GM04503 (cell line): ENCODE results near the gene GOLGA7B.

ENCODE experiments used
- DNase-seq: peaks from one replicate; pipeline ENCODE4 v3.0.0-alpha.2; 2012; ENCODE audit warnings: low read depth

Gene GOLGA7B

GRCh38 chr10:97868134-97868685 lies 18.6 kb downstream of the GOLGA7B start:
- DNase-seq, result no peak

GRCh38 chr10:97869091-97870042 lies 19.7 kb downstream of the GOLGA7B start:
- peak; percentile 51 for DNase-seq

- no peak for DNase-seq
Measured at GRCh38 chr10:97870990-97871389, 21.3 kb downstream of the GOLGA7B start.

GRCh38 chr10:97873569-97873968 lies 23.9 kb downstream of the GOLGA7B start:
- no peak for DNase-seq

DNA sequence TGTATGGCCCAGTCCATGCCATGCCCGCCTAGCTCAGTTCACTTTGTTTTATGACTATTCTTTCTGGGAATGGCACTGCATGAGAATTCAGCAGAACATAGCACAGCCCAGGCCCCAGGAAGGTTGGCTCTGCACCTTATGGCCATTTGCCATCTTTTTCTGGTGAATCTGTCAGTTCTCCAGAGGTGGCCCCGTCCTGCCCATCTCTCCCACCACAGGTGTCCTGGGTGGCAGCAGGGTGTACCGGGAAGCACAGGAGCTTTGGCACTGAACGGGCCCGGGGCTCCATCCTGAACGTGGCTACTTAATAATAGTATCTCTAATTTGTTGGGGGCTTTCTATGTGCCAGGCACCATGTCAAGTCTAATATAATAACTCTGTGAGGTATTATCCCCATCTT lies 24.7 kb downstream of the GOLGA7B start:
- DNase-seq, result no peak

DNA sequence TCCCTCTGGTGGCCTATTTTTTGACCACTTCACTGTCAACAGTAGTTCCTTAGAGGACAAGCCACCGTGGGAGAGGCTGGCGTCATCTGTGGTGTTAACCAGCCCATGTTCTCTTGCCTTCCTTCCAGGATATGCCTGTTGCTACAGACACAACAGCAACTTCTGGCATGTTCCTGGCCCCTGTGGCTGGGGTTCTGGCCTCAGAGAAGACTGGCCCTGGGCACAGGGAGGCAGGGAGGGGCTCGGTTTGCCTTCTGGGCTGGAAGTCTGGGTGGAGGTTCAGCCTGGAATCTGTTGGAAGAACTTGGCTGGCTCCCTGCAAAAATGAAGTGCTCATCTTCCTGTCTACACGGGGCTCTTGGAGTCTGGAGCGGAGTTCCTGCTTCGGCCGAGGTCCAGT lies 25.7 kb downstream of the GOLGA7B start:
- no peak for DNase-seq

GRCh38 chr10:97876402-97876801 lies 26.8 kb downstream of the GOLGA7B start:
- DNase-seq, result no peak

GRCh38 chr10:97879241-97879640 lies 29.6 kb downstream of the GOLGA7B start:
- no peak for DNase-seq

DNA sequence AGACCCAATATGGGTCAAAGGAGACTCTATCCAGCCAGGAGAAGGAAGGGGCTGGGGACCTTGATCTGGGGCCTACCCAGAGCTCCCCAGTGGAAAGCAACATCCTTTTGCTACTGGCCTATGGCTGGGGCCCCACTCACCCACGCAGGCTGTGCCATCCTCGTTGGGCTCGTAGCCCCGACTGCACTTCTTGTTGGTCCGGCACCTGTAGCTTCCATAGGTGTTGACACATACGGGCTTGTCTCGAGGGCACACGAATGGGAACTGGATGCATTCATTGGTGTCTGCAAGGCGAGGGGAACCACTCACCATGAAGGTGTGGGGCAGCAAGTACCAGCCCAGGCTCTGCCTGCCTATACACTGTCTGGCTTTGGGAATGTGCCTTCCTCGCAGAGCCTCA lies 30.5 kb downstream of the GOLGA7B start:
- no peak for DNase-seq

GRCh38 chr10:97882142-97883091 lies 32.8 kb downstream of the GOLGA7B start:
- DNase-seq, result peak; percentile 45

- no peak for DNase-seq
Measured at GRCh38 chr10:97883092-97883485, 33.4 kb downstream of the GOLGA7B start.

GRCh38 chr10:97886286-97886685 lies 36.6 kb downstream of the GOLGA7B start:
- no peak for DNase-seq

GRCh38 chr10:97887399-97887798 lies 37.8 kb downstream of the GOLGA7B start:
- no peak for DNase-seq

DNA sequence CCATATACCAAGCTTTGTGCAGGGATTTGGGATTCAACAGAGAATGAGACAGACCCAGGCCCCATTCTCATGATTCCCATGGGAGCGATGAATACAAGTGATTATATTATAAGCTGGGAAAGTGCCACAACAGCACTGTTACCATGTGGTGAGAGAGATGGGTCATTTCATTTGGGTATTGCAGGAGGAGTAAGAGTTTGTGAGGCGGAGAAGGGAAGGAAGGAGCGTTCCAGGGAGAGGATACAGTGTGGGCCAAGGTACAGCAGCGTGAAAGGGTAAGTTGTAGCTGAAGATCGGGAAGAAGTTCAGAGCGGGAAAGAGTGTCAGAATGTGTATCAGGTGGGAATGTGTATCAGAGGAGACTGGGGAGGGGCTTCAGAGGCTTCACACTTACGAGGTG lies 38.5 kb downstream of the GOLGA7B start:
- DNase-seq, result no peak

DNA sequence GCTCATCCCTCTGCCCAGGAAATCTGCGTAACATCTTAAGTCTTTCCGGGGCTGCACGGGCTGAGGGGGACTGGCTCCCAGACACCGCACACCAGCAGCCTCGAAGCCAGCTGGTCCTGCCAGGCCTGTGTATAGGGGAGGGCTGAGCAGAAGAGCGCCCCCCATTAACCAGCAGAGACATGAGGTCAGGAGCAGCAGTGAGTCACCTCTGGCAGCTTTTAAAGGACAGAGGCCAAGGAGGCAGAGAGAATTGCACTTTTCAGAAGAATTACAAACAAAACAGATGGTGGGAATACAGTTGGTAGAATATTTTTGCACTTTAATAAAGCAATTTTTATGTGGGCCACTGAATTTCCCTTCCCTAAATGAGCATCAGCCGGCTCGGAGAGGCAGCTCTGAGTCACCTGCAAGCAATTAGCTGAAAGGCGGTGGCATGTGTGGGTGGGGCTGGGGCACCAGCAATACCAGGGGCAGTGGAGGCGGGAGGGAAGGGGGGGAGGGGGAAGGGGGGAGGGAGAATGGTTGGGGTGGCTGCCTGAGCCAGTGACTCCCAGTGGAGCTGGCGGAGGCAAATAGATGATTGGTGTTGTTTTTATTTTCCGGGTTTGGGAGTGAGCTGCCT lies 39.1 kb downstream of the GOLGA7B start:
- peak; percentile 21 for DNase-seq

- DNase-seq, result no peak
Measured at GRCh38 chr10:97889461-97890265, 40.0 kb downstream of the GOLGA7B start.

- DNase-seq, result no peak
Measured at GRCh38 chr10:97891497-97892167, 42.0 kb downstream of the GOLGA7B start.

GRCh38 chr10:97892506-97892905 lies 42.9 kb downstream of the GOLGA7B start:
- DNase-seq, result no peak

DNA sequence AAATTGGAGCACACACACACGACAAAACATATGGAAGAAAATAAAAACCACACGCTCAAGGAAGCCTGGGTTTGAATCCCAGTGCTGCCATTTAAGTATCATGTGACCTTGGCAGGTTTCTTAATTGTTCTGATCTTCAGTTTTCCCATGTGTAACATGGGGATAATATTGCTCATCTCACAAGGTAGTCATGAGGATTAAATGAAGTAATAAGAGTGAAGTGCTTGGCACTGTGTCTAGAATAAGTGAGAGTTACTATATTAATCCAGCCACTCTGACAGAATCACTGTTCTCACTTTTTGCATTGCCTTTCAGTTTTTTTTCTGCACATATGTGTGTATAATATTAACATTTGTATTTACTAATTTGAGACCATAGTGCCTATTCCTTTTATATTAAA lies 43.3 kb downstream of the GOLGA7B start:
- no peak for DNase-seq

GRCh38 chr10:97894092-97894491 lies 44.4 kb downstream of the GOLGA7B start:
- DNase-seq, result no peak

- DNase-seq, result no peak
Measured at GRCh38 chr10:97895084-97895483, 45.4 kb downstream of the GOLGA7B start.
